ENCODE data around the gene CDH9. TPM values are rescaled to one million over a fixed set of nuclear protein-coding genes. Genes with fewer than 3 reads are reported as not detected.

Gene CDH9
- total RNA-seq, 1 donor = 2.7 TPM

GRCh38 chr5:26833596-26833995 is 204.8 kb downstream of the CDH9 start:
- DNase-seq (ENCODE audit: low read depth in 2 of 3, low spot score in 2 of 3) = no peak

All from hematopoietic multipotent progenitor cell (in vitro differentiated cells).